Iris pigment epithelial cell (primary cell): ENCODE data around the gene POLR3GL.

Source experiments
- DNase-seq: peaks from one replicate; pipeline ENCODE4 v3.0.0-alpha.2; 2011; ENCODE audit warnings: low read depth

POLR3GL gene

GRCh38 chr1:145975216-145975615 lies 10.7 kb downstream of the POLR3GL start:
- DNase-seq = no peak

DNA sequence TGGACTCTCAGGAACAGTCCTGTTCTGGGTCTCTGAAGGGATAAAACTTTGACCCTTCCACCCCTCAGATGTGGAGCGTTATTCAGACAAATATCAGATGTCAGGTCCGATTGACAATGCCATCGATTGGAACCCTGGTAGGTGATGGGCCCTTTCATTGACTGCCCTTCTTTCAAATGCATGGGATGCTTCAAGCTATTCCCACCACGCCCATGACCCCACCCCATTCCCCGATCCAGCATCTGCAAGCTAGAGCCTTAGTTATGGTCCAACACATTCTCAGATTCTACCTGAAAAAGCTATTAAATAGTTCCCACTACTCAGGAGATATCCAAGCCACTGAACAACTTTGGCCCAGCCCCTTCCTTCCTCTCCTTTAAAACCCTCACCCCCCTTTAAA lies 12.5 kb downstream of the POLR3GL start:
- no peak for DNase-seq

GRCh38 chr1:145977486-145978470 lies 13.3 kb downstream of the POLR3GL start:
- DNase-seq = peak; percentile 83

GRCh38 chr1:145978471-145978853 lies 14.0 kb downstream of the POLR3GL start:
- DNase-seq = no peak

GRCh38 chr1:145978854-145979745 lies 14.6 kb downstream of the POLR3GL start:
- peak; percentile 100 for DNase-seq

GRCh38 chr1:145979746-145980456 lies 15.4 kb downstream of the POLR3GL start:
- DNase-seq = no peak

- DNase-seq = no peak
These were observed 16.0 kb downstream of the POLR3GL start for GRCh38 chr1:145980457-145980994.

DNA sequence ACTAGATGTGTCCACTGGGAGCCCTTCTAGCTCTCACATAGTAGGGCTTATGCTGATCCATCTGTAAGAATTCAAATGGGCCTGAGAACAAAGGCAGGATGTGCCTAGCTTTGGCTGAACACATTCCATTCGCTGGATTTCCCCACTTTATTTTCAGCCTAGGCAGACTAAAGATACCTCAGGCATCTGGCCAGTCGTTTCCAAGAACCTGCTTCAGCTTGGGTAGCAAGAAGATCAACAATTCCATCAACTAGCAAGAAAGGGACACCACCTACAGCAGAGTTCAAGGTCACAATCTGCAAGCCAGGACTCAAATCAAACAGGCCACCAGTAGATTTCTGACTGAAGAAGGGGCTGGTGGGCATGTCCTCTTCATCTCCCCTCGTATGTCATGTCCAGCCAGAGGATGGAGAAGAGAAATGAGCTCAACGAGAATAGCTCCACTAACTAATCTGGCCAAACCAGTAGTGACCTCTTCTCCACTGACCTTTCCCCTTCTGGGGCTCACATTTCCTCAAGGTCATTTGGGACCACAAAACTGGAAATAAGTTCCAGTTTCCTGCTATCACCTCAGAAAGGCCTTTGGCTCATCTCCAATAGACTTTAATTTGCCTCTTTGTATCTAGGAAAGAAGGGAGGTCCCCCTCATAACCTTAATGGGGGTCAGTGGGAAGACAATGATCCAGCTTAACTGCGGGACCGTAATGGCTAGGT lies 17.7 kb downstream of the POLR3GL start:
- no peak for DNase-seq

DNA sequence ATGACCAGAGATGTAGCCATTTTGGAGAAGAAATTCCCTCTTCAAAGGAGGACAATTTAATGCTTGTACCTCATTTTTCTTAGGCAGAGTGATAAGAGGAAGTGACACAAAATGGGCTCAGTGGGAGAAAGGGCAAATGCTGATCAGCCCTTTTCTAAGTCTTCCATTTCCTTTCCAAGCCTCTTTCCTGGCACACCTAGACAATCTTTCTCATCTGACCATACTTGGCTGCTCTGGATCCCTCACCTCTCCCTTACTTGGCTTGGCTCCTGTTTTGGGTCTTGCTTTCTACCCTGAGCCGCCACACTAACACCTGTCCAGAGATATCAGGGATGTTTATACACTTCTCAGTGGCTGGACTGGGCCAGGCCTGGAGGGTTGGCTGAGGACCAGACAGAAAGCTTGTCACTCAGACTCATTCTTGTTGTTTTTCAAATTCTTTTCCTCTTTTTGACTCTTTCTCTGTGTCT lies 18.8 kb downstream of the POLR3GL start:
- no peak for DNase-seq

DNA sequence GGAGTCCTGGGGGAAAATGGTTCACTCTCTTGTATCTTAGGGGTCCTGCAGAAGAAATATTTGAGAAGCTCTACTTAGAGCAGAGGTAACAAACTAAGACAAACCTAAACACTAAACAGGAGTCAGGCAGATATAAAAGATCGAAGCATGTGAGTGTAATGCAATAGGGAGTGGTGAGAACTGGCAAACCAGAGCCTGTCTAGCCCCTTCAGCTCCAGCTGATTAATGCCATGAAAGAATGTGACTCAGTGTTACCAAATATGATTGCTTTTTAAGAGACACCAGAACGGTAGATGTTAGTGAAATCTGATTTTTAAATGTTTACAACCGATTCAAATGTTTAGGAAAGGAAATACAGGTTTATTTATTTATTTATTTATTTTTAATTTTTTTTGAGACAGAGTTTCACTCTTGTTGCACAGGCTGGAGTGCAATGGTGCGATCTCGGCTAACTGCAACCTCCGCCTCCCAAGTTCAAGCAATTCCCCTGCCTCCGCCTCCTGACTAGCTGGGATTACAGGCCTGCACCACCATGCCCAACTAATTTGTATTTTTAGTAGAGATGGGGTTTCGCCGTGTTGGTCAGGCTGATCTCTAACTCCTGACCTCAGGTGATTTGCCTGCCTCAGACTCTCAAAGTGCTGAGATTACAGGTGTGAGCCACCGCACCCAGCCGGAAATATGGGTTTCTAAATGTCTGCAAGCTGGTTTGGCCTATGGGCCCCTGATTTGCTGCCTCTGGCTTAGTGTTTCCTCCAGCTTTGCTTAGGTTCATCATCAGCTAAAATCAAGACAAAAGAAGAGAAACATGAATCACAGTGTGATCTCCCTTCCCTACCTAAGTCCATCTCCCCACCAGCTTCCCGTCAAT lies 19.7 kb downstream of the POLR3GL start:
- no peak for DNase-seq

- DNase-seq = no peak
These were observed 20.6 kb downstream of the POLR3GL start for GRCh38 chr1:145985129-145985501.

DNA sequence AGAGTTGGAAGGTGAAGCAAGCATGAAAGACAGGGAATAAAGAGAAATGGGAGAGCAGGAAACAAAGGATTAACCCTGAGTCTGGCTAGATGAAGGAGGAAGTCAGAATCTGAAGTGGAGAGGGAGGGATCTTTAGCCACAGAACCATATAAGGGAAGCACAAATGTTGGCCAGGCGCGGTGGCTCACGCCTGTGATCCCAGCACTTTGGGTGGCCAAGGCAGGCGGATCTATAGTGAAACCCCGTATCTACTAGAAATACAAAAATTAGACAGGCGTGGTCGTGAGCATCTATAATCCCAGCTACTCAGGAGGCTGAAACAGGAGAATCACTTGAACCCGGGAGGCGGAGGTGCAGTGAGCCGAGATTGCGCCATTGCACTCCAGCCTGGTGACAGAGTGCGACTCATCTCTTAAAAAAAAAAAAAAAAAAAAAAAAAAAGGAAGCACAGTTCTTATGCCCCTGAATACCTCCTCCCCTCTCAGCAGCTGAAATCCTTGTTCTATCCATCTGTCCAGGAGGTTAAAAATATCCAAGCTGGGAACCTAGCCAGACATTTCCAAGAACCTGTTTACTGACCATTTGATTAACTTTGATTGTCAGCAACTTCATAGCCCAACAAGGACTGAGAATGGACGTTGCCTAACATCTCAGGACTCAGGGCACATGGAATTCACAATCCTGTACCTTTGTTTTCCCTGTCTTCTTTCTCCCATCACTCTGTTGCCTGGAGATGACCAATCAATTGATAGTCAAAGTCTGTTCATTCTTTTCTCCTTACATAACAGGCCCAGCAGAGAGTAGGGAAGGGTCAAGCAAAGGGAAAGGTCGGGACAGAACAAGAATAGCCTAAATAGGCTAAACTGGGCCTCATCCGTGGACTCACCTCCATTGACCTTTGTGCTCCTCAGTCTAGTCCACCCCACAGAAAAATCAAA lies 21.3 kb downstream of the POLR3GL start:
- DNase-seq = peak; percentile 63

DNA sequence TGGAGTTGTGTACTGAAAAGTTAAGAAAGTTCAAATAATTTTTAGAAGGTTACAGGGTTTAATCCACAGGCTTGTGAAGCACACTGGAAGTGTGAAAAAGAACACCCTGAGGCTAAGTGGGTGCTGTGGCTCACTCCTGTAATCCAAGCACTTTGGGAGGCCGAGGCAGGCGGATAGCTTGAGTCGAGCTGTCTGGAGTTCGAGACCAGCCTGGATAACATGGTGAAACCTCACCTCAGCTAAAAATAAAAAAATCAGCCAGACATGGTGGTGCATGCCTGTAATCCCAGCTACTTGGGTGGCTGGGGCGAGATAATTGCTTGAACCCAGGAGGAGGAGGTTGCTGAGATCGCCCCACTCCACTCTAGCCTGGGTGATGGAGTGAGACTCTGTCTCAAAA lies 22.1 kb downstream of the POLR3GL start:
- no peak for DNase-seq

- DNase-seq = no peak
These were observed 23.4 kb downstream of the POLR3GL start for GRCh38 chr1:145987926-145988325.

DNA sequence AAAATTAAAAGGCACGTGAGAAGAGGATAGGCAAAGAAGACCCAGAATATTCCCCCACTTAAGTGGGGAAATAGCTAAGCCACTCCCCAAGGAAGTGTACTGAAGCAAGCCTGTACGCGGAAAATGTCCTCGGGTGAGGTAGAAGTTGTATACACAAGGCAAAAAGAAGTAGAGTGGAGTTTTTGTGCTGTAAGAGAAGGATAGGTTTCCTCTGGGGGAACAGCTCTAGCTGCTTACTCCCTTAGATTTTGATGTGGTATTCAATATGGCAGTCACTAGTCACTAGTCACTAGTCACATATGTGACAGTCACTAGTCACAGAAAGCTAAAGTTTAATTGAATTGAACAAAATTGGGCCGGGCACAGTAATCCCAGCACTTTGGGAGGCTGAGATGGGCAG lies 24.3 kb downstream of the POLR3GL start:
- no peak for DNase-seq

DNA sequence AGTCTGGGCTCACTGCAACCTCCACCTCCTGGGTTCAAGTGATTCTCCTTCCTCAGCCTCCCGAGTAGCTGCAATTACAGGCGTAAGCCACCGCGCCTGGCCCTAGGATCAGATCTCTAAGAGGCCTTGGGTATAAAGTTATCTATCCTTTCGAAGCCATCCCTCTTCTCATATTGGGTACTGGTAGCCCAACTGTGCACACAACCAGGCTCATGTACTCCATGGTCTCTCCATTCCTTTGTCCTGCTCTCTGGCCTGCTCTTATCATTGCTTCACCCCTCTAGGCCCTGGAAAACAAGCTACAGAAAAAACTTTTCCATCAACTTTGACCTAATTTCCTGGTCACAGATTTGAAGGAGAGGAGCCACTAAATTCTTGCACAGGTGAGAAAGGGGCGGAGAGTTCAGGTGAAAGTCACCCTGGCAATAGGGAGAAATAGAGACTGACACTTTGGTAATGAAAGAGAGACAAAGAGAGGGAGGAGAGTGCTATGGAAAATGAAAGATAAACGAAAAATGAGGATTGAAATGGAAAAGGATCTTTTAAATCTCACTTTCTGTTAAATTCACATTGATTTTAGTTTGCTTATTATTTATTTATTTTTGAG lies 25.9 kb downstream of the POLR3GL start:
- no peak for DNase-seq

DNA sequence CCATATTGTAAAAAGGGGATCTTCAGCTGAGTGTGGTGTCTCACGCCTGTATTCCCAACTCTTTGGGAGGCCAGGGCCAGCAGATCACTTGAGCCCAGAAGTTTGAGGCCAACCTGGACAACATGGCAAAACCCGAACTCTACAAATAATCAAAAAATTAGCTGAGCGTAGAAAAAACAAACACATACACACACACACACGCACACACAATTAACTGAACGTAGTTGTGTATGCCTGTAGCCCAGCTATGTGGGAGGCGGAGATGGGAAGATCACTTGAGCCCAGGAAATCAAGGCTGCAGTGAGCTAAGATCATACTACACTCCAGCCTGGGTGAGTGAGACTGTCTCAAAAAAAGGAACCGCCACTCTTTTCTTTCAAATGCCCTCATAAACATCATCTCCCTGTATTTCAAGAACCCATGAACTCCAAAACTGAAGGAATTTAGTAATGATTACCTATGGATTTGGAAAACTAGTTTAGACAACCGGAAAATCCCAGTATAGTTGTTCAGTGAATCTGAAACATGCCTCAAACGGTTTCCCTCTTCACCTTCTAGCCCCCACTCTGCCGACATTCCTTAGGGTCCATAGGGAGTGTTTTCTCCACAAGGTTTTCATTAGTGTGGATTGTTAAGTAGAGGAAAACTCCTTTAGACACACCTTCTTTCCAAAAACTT lies 27.4 kb downstream of the POLR3GL start:
- DNase-seq = no peak

DNA sequence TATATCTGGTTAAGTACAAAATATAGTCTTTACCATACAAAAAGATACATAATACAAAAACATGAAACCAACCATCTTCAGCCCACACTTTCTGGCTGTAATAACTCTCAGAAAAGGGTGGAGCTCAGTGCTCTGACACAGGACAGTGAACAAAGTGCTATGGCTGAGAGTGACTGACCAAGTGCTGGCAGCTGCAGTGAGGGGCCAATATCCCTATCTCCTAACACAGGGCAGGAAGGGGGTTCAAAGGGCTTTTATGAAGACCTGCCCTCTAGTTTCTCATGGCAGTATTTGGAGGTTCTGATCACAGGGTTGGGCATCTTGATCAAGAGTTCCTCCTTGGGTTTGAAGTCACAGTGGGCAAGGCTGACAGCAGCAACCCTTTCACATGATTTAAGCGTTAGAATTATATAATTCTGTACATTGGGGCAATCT lies 28.0 kb downstream of the POLR3GL start:
- no peak for DNase-seq
